ENCODE measurements around the gene EXOC3. TPM values are rescaled to one million over a fixed set of nuclear protein-coding genes. Genes with fewer than 3 reads are reported as not detected.

Gene EXOC3
- total and polyA plus RNA-seq, 3 experiments from 2014 or later = 42.9 to 52.4 (median 50.2) TPM

DNA sequence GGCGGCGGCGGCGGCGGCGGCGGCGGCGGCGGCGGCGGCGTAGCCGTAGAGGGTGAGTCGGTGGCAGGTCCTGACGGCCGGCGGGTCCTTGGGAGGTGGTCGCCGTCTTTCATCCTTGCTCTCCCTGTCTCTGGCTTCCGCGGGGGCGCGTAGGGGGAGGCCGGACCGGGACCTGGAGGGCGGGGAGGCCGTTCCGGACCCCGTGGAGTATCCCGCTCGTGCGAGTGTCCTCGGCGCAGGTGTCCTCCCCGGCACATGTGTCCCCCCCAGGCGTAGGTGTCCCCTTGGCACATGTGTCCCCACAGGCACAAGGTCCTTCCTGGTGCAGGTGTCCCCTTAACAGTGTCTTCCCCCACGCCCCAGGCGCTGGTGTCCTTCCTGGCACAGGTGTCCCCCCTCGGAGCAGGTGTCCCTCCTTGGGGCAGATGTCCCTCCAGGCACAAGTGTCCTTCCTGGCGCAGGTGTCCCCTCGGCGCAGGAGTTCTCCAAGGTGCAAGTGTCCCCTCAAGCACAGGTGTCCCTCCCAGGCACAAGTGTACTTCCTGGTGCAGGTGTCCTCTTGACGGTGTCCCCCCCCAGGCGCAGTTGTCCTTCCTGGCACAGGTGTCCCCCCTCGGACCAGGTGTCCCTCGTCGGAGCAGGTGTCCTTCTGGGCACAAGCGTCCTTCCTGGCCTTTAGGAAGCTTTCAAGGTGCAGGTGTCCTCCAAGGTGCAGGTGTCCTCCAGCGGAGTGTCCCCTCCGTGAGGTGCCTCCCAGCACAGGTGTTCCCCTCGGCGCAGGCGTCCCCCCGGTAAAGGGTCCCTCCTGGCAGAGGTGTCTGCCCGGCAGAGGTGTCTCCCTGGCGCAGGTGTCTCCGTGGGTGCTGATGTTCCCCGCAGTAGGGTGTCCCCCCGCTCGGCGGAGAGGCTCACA lies 519 bp downstream of the EXOC3 start:
- peaks cover 30 to 53% (median 30%) of the 10 kb centered on the region in 3 donors for H3K4me1 Mint-ChIP-seq
- no peaks in the 10 kb centered on the region for H3K9me3 Mint-ChIP-seq
- peak overlapping the region; percentile 90 for H3K4me3 ChIP-seq (ENCODE audit: low read length)
- H3K4me3 Mint-ChIP-seq = peak overlapping the region; percentile 88 to 97 (median 95)
- POLR2A ChIA-PET = interaction anchor here (1.0 kb wide), 1 partner anchor 29 kb away, joined by 6 read pairs; no protein-coding TSS in a partner anchor
- H3K36me3 ChIP-seq (ENCODE audit: insufficient read depth, low read length) = peaks cover 14% of the 10 kb centered on the region
- H3K9me3 ChIP-seq (ENCODE audit: low read length) = no peaks in the 10 kb centered on the region
- DNase-seq = peak in 3 of 5 donors; percentile 23 to 61 (median 34)
- peak overlapping the region; percentile 50 to 94 (median 85) for H3K27ac Mint-ChIP-seq
- CTCF ChIA-PET = interaction anchor here (1.6 kb wide), 1 partner anchor 9 kb away, joined by 3 read pairs; no protein-coding TSS in a partner anchor
- peaks cover 4 to 31% (median 9%) of the 10 kb centered on the region in 3 donors for H3K36me3 Mint-ChIP-seq
- no peaks in the 10 kb centered on the region for H3K27me3 ChIP-seq (ENCODE audit: insufficient read depth, low read length, poor library complexity, severe bottlenecking)
- no peaks in the 10 kb centered on the region for H3K27me3 Mint-ChIP-seq
- H3K27ac ChIP-seq (ENCODE audit: low read depth, low read length) = peak overlapping the region; percentile 78
- H3K4me1 ChIP-seq (ENCODE audit: insufficient read depth, low read length) = peaks cover 25% of the 10 kb centered on the region

DNA sequence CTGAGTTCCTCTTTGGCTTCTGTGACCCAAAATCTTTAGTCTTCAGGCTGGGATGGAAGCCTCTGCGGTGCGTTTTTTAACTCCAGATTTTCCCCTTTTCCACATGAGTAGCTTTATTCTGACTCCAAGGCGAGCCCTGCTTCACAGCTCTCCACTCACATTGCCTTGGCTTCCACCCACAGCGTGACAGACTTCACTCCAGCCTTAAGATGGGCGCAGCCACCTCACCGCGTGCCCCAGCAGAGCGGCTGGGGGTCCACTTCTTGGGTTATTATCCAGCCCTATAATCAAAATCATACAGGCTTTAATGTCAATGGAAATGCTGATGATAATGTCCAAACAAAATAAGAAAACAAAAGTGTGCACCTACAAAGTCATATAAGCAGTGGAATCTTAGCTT lies 1.2 kb downstream of the EXOC3 start:
- H3K27ac Mint-ChIP-seq = peak overlapping the region in 7 of 8 donors; percentile 47 to 94 (median 84)
- CTCF ChIA-PET = interaction anchor here (1.0 to 1.6 kb wide), 2 partner anchors 9 to 29 kb away, joined by 3 read pairs; no protein-coding TSS in a partner anchor
- no peaks in the 10 kb centered on the region for H3K27me3 Mint-ChIP-seq
- H3K36me3 Mint-ChIP-seq = peaks cover 11 to 39% (median 15%) of the 10 kb centered on the region in 3 donors
- Histone ChIP-seq H3K36me3 (ENCODE audit: insufficient read depth, low read length) (peaks cover 21% of the 10 kb centered on the region), H3K9me3 (ENCODE audit: low read length) (no peaks in the 10 kb centered on the region), H3K4me3 (ENCODE audit: low read length) (peak overlapping the region; percentile 90), H3K27ac (ENCODE audit: low read depth, low read length) (no peak overlapping the region), H3K4me1 (ENCODE audit: insufficient read depth, low read length) (peaks cover 25% of the 10 kb centered on the region), H3K27me3 (ENCODE audit: insufficient read depth, low read length, poor library complexity, severe bottlenecking) (no peaks in the 10 kb centered on the region)
- no peaks in the 10 kb centered on the region for H3K9me3 Mint-ChIP-seq
- peaks cover 33 to 61% (median 38%) of the 10 kb centered on the region in 3 donors for H3K4me1 Mint-ChIP-seq
- DNase-seq = no peak
- H3K4me3 Mint-ChIP-seq = peak overlapping the region; percentile 88 to 97 (median 95)
- POLR2A ChIA-PET = no interaction called here

- Histone ChIP-seq H3K36me3 (ENCODE audit: insufficient read depth, low read length) (peaks cover 32% of the 10 kb centered on the region), H3K27me3 (ENCODE audit: insufficient read depth, low read length, poor library complexity, severe bottlenecking) (no peaks in the 10 kb centered on the region), H3K27ac (ENCODE audit: low read depth, low read length) (no peak overlapping the region), H3K4me1 (ENCODE audit: insufficient read depth, low read length) (peaks cover 25% of the 10 kb centered on the region), H3K4me3 (ENCODE audit: low read length) (no peak overlapping the region), H3K9me3 (ENCODE audit: low read length) (no peaks in the 10 kb centered on the region)
- Mint-ChIP-seq H3K27ac (peak overlapping the region in 6 of 8 donors; percentile 33 to 85 (median 60)), H3K27me3 (no peaks in the 10 kb centered on the region), H3K9me3 (no peaks in the 10 kb centered on the region), H3K4me3 (peak overlapping the region in 5 of 7 donors; percentile 45 to 88 (median 57)), H3K36me3 (peaks cover 24 to 52% (median 26%) of the 10 kb centered on the region in 3 donors), H3K4me1 (peaks cover 40 to 70% (median 48%) of the 10 kb centered on the region in 3 donors)
- POLR2A ChIA-PET = no interaction called here
- CTCF ChIA-PET = interaction anchor here (1.3 to 4.2 kb wide), 4 partner anchors 8 to 21 kb away, joined by 3 to 15 read pairs (median 6); no protein-coding TSS in a partner anchor
- peak in 1 of 5 donors; percentile 27 for DNase-seq
Measured at GRCh38 chr5:445591-445990, 2.6 kb downstream of the EXOC3 start.

GRCh38 chr5:446066-446882 lies 3.3 kb downstream of the EXOC3 start:
- H3K36me3 Mint-ChIP-seq = peaks cover 31 to 58% (median 32%) of the 10 kb centered on the region in 3 donors
- no peaks in the 10 kb centered on the region for H3K9me3 ChIP-seq (ENCODE audit: low read length)
- H3K27ac Mint-ChIP-seq = peak overlapping the region in 6 of 8 donors; percentile 47 to 85 (median 68)
- no peak overlapping the region for H3K27ac ChIP-seq (ENCODE audit: low read depth, low read length)
- ChIA-PET CTCF (interaction anchor here (0.9 to 4.2 kb wide), 10 partner anchors 8 to 228 kb away, joined by 3 to 15 read pairs (median 3); partner anchors contain the start of genes CCDC127 and SDHA), POLR2A (interaction anchor here (1.0 kb wide), 1 partner anchor 27 kb away, joined by 3 read pairs; no protein-coding TSS in a partner anchor)
- H3K4me1 Mint-ChIP-seq = peaks cover 42 to 70% (median 52%) of the 10 kb centered on the region in 3 donors
- H3K4me3 ChIP-seq (ENCODE audit: low read length) = no peak overlapping the region
- H3K4me3 Mint-ChIP-seq = peak overlapping the region in 5 of 7 donors; percentile 45 to 89 (median 57)
- peaks cover 0 to 6% (median 2%) of the 10 kb centered on the region in 5 donors for H3K9me3 Mint-ChIP-seq
- no peaks in the 10 kb centered on the region for H3K27me3 ChIP-seq (ENCODE audit: insufficient read depth, low read length, poor library complexity, severe bottlenecking)
- H3K36me3 ChIP-seq (ENCODE audit: insufficient read depth, low read length) = peaks cover 36% of the 10 kb centered on the region
- no peaks in the 10 kb centered on the region for H3K27me3 Mint-ChIP-seq
- DNase-seq = peak in 1 of 5 donors; percentile 27
- peaks cover 25% of the 10 kb centered on the region for H3K4me1 ChIP-seq (ENCODE audit: insufficient read depth, low read length)

DNA sequence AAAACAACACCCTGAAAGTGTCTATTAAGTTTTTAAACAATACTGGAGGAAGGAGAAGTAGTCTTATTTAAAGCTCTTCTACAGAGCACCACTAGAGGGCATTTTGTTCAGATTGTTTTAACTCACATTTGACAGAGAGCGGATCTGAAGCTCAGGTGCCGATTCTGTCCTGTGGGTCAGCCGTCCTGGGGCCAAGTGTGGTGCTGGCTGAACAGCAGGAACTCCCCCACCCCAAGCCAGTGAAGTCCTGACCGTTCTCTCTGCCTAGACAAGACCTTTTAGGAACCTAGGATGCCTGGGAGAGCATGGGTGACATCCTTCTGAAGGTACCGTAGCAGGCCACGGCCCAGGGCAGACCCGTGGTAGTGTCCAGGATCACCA lies 3.9 kb downstream of the EXOC3 start:
- peak in 3 of 5 donors; percentile 14 to 36 (median 30) for DNase-seq
- no peaks in the 10 kb centered on the region for H3K27me3 ChIP-seq (ENCODE audit: insufficient read depth, low read length, poor library complexity, severe bottlenecking)
- Mint-ChIP-seq H3K4me1 (peaks cover 39 to 66% (median 53%) of the 10 kb centered on the region in 3 donors), H3K27me3 (no peaks in the 10 kb centered on the region), H3K4me3 (peak overlapping the region in 2 of 7 donors; percentile 20 to 89), H3K36me3 (peaks cover 37 to 64% (median 38%) of the 10 kb centered on the region in 3 donors), H3K27ac (peak overlapping the region in 6 of 8 donors; percentile 42 to 90 (median 68)), H3K9me3 (peaks cover 6 to 11% (median 7%) of the 10 kb centered on the region in 5 donors)
- H3K9me3 ChIP-seq (ENCODE audit: low read length) = peaks cover 5% of the 10 kb centered on the region
- peaks cover 23% of the 10 kb centered on the region for H3K4me1 ChIP-seq (ENCODE audit: insufficient read depth, low read length)
- peaks cover 41% of the 10 kb centered on the region for H3K36me3 ChIP-seq (ENCODE audit: insufficient read depth, low read length)
- no peak overlapping the region for H3K4me3 ChIP-seq (ENCODE audit: low read length)
- POLR2A ChIA-PET = interaction anchor here (1.0 kb wide), 1 partner anchor 27 kb away, joined by 3 read pairs; no protein-coding TSS in a partner anchor
- H3K27ac ChIP-seq (ENCODE audit: low read depth, low read length) = no peak overlapping the region
- CTCF ChIA-PET = interaction anchor here (0.9 to 4.2 kb wide), 10 partner anchors 8 to 229 kb away, joined by 3 to 15 read pairs (median 3); partner anchors contain the start of genes CCDC127 and SDHA

DNA sequence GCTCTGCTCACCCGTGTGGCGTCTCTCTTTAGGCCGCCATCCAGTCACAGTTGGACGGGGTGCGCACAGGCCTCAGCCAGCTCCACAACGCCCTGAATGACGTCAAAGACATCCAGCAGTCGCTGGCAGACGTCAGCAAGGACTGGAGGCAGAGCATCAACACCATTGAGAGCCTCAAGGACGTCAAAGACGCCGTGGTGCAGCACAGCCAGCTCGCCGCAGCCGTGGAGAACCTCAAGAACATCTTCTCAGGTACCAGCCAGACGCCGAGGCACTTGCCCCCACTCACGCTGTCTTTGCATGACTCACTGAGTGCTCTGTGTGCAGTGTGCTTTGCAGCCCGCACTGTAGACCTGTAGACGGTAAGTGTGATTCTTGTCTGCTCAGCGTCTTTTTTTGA lies 4.5 kb downstream of the EXOC3 start:
- Mint-ChIP-seq H3K4me1 (peaks cover 42 to 66% (median 59%) of the 10 kb centered on the region in 3 donors), H3K27me3 (no peaks in the 10 kb centered on the region), H3K27ac (peak overlapping the region in 1 of 8 donors; percentile 54), H3K36me3 (peaks cover 43 to 70% (median 44%) of the 10 kb centered on the region in 3 donors), H3K4me3 (no peak overlapping the region), H3K9me3 (peaks cover 12 to 17% (median 13%) of the 10 kb centered on the region in 5 donors)
- Histone ChIP-seq H3K36me3 (ENCODE audit: insufficient read depth, low read length) (peaks cover 47% of the 10 kb centered on the region), H3K27me3 (ENCODE audit: insufficient read depth, low read length, poor library complexity, severe bottlenecking) (no peaks in the 10 kb centered on the region), H3K4me3 (ENCODE audit: low read length) (no peak overlapping the region), H3K9me3 (ENCODE audit: low read length) (peaks cover 11% of the 10 kb centered on the region), H3K27ac (ENCODE audit: low read depth, low read length) (no peak overlapping the region), H3K4me1 (ENCODE audit: insufficient read depth, low read length) (peaks cover 17% of the 10 kb centered on the region)
- CTCF ChIA-PET = interaction anchor here (1.1 to 4.2 kb wide), 6 partner anchors 10 to 229 kb away, joined by 3 to 15 read pairs (median 6); partner anchors contain the start of genes CCDC127 and SDHA
- DNase-seq = peak in 1 of 5 donors; percentile 45
- POLR2A ChIA-PET = interaction anchor here (1.0 kb wide), 1 partner anchor 26 kb away, joined by 3 read pairs; no protein-coding TSS in a partner anchor

All from CD8-positive, alpha-beta memory T cell (primary cell).